Middle frontal gyrus (tissue), 1 donor: ENCODE results near the gene COQ5.

Source experiments
- DNase-seq: peaks from one replicate; pipeline ENCODE4 v3.0.0-alpha.2; 2015; ENCODE audit warnings: low spot score; ENCODE audit errors: extremely low spot score

COQ5 gene

GRCh38 chr12:120457133-120457532 lies 71.8 kb downstream of the COQ5 start:
- DNase-seq, result no peak

GRCh38 chr12:120455302-120455701 lies 73.7 kb downstream of the COQ5 start:
- DNase-seq, result no peak

GRCh38 chr12:120453977-120454376 lies 75.0 kb downstream of the COQ5 start:
- DNase-seq, result no peak
